ENCODE measurements around the gene TTC28.
"Not testable (repeated sequence)": the region's sequence is repeated elsewhere in the genome, so short reads cannot be mapped to it uniquely, and the experiment has no call there.

The TTC28 gene

DNA sequence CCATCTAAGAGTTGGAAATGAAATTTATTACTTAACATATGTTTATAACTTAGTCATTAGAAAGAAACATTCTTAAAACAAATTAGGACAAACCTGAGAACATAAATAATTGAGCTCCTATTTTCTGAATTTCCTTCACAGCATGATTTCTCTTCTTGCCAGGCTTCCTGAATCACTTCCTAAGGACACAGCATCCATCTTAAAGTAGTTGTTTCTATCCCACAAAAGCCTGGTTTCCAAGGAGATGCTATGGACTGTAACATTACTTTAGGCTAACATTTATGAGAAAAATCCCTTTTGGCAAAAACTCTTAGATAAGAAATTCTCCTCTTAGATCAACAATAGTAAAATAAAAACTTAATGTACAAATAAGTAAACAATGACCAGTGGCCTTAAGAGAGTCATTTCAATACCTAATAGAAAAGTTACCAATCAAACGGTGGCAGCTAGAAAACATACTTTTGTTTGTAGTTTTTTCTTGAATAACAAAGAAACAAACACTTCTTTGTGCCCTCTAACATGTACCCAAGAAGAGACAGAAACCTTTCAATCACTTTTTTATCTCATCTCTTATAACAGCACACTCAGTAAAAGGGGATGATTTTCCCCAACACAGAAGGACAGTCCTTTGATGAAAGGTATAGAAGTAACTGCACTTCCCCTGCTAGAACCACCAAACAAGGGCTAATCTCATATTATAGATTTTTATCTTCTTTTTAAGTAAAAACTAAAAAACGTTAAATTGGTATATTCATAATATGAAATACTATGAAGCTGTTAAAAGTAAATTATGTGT lies 74.5 kb downstream of the TTC28 start:
- no peak for DNase-seq (ENCODE audit: low read depth in 3 of 3)

DNA sequence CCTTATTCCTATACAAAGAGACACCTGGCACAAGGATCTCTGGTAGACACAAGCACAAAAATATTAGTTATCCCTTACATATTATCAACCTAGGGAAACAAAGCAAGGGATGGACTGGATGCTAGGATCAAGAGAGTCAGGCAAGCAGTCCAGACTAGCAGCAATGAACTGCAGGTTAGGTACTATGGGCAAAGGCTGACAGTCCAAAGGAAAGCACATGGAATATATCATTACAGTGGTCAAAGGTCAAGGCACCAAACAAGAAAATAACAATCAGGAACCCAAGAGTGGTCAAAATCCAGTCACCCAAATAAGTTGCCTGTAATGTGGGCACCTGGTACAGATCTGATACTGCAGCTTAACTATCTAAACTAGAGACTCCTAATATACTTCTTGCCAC lies 77.7 kb downstream of the TTC28 start:
- DNase-seq (ENCODE audit: low read depth in 3 of 3): no peak

DNA sequence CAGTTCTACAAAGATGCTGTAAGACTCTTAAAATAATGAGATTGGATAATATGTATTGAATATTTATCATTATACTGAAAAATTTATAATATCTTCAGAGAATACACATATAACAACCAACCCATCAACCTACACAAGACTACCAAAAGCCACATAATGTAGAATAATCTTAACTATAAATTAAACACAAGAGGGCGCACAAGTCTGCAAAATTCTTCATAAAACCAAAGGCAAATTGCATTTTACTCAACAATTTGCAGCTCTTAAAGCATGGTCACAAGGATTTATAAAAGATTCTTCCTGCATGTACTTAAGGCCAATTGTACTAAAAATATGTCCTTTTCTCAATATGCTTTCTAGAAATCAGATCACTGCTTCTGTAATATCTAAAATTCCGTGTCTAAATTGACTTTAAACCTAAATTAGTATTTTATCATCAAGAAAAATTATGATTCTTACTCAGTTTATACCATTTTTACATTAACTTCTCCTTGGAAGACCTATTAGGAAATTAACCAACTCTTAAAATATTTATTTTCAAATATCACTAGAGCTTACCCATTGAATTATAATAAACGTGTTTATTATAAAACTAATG lies 79.0 kb downstream of the TTC28 start:
- DNase-seq (ENCODE audit: low read depth in 3 of 3): no peak

DNA sequence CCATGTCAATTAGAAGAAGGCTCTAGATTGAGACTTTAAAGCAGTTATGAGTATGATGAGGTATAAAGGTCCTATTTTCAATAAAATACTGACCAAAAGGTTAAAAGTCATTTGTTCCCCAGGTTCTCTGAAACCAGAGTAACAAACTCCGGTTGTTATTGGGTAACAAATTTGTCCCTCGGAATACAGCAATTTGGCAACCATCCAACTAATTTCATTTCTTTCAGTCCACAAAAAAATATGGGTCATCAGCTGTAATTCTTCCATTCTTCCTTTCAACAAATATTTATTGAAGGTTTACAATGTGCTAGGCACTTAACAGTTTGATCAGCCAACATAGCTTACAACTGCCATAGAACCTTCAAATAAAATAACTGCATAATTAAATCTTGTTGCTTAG lies 79.9 kb downstream of the TTC28 start:
- no peak for DNase-seq (ENCODE audit: low read depth in 3 of 3)

DNA sequence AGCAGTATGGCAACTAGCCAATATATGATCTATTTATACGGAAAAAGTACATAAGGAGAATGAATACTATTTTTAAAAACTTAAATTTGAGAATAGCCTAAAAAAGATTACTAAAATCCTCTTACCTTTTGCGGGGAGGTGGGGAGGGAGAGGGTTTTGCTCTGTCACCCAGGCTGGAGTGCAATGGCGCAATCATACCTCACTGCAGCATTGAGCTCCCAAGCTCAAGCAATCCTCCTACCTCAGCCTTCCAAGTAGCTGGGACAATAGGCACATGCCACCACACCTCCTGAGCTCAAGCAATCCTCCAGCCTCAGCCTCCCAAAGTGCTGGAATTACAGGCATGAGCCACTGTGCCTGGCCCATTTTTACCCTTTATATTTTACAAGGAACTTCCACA lies 82.0 kb downstream of the TTC28 start:
- no peak for DNase-seq (ENCODE audit: low read depth in 3 of 3)

DNA sequence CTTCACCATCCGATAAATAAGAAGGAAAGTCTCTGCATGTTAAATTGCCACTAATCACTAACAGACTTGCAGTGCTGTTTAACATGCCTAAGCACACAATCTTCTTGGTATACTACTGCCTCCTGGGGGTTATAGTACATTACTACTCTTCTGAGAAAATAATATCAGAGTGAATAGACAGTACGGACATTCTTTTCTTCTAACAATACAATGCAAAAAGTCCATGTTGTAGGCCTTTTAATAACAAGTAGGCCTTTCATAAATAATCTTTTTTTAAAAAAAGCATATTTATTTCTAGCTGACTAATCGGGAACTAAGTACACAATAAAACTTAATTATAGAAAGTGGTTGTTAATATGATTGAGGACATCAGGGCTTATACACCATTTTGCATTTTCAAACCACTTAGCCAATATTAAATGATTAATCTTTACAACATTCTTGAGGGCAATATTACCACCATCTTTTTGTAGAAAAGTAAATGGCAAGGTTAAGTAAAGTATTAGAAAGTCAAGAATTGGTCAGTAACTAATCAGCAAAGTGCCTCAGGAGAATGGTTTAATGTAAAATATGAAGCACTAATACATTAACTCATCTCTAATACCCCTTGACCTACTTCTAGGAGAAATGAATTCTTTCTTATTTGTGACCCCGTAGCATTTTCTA lies 84.7 kb downstream of the TTC28 start:
- no peak for DNase-seq (ENCODE audit: low read depth in 3 of 3)

DNA sequence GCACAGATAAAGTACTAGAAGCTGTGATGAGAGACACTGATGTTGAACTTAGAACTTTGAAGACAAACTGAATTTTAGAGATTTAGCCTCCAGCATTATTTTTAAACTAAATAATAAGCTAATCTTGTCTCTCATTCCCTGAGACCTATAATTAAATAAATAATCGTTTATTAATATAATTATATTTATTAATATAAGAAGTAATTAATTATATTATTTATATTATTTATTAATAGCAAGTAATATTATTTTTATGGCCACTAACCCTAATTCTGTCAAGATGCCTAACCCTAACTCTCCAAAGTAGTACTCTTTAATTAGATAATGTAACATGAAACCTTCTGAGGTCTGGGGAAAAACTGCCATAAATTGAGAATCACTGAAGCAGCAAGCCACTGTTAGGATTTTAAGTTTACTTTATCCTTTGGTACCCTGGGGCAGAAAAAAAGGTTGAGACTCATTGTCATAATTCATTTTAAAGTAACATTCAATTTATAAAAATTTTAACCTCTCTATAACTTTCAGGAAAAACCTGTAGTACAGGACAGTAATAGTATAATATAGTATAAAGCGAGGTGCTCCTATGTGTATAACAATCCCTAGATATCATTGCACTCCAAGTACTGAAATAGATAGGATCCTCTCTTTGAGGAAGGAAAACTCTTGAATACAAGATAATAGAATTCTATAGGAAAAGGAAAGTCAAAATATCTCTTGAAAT lies 85.4 kb downstream of the TTC28 start:
- DNase-seq (ENCODE audit: low read depth in 3 of 3): no peak

DNA sequence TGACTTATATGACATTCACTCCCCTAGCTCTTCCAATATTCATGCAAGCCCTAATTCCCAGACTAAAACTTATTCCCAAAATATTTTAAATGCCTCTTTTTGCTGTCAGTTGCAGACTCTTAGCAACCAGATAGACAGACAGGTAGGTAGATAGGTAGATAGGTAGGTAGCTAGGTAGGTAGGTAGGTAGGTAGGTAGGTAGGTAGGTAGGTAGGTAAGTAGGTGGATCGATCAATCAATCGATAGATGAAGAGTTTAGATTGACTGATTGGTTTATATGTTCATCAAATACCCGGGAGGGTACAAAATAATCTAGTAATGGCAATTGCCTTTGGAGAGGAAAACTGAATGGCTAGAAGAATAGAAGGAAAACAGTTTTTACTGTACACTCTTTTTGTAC lies 86.3 kb downstream of the TTC28 start:
- DNase-seq (ENCODE audit: low read depth in 3 of 3): no peak

DNA sequence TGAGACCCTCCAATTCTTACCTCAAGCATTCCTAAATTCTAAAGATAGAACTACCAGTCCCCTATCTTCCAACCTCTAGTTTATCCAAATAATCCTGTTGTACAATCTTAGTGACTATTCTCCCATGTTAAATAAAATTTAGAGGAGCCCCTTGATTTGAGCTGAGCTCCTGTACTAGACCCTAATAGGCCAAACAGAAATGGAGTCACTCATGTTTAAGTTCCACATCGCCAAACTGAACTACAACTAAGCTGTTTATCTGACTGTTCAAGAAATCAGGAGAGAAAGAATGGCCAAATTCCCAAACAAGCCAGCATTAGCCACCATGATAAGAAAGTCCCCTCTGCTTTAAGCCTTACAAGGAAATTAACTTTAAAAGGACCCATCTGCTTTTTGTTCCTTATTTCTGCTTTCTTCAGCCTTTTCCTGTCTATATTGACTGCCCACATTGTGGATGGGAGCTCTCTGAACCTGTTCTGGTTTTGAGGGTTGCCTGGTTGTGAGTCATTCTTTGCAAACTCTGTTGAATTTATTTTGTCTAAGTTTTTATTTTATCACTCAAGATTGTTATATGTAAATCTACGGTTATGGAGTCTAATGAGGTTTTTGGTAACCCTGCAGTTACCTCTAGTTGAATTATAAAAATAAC lies 90.4 kb downstream of the TTC28 start:
- DNase-seq (ENCODE audit: low read depth in 3 of 3): no peak

DNA sequence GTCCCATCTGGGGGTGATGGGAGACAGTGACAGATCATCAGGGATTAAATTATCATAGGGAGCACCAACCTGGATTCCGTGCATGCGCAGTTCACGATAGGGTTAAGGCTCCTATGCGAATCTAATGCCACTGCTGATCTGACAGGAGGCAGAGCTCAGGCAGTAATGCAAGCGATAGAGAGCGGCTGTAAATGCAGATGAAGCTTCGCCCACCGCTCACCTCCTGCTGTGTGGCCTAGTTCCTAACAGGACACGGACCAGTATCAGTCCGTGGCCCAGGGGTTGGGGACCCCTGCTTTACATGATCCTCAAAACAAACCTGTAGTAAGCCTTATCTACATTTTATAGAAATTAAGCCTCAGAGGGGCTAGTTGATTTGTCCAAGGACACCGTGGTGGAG lies 94.3 kb downstream of the TTC28 start:
- DNase-seq (ENCODE audit: low read depth in 3 of 3): no peak

DNA sequence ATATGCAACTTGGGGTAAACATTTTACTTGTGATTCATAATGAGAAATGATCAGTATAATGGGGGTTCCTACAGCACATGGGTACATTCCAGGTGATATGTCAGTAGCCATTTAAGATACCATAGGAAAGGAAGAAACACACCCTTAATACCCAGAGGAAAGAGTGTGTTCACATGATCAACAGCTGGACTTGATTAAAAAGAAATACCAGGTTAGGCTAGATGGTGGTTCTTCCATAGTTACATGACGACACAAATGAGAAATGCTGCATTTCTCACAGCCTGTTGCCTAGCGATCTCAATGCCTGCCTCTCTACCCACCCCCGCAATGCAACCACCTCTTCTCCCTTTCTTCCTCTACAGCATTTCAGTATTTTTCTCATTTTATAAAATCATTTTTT lies 96.8 kb downstream of the TTC28 start:
- no peak for DNase-seq (ENCODE audit: low read depth in 3 of 3)

DNA sequence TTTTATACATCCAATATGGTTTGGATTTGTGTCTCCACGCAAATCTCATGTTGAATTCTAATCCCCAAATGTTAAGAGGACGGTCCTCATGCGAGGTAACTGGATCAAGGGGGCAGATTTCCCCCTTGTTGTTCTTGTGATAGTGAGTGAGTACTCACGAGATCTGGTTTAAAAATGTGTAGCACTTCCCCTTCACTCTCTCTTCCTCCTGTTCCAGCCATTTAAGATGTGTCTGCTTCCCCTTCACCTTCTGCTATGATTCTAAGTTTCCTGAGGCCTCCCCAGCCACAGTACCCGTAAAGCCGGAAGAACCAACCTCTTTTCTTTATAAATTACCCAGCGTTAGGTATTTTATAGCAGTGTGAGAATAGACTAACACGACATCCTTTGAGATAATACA lies 98.6 kb downstream of the TTC28 start:
- no peak for DNase-seq (ENCODE audit: low read depth in 3 of 3)

DNA sequence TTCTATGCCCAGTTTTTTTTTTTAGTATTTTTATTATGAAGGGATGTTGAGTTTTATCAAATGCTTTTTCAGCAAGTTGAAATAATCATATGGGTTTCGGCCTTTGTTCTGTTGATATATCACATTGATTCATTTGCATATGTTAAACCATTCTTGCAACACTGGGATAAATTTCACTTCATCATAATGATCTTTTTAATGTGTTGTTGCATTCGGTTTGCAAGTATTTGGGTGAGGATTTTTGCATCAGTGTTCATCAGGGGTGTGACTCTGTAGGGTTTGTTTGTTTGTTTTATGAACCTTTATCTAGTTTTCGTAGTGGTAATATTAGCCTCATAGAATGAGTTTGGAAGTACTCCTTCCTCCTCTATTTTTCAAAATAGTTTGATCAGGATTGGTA lies 103.5 kb downstream of the TTC28 start:
- DNase-seq (ENCODE audit: low read depth in 3 of 3): no peak

DNA sequence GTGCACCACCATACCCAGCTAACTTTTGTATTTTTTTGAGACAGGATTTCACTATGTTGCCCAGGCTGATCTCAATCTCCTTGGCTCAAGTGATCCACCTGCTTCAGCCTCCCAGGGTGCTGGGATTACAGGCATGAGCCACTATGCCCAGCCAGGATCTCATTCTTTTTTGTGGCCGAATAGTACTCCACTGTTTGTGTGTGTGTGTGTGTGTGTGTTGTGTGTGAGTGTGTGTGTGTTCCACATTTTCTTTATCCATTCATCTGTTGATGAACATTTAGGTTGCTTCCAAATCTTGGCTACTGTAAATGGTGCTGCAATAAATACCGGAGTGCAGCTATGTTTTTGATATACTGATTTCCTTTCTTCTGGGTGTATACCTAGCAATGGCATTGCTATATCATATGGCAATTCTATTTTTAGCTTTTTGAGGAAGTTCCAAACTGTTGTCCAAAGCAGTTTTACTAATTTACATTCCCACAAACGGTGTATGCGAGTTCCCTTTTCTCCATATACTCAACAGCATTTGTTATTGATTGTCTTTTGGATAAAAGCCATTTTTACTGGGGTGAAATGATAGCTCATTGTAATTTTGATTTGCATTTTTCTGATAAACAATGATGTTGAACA lies 105.4 kb downstream of the TTC28 start:
- DNase-seq (ENCODE audit: low read depth in 3 of 3): no peak

DNA sequence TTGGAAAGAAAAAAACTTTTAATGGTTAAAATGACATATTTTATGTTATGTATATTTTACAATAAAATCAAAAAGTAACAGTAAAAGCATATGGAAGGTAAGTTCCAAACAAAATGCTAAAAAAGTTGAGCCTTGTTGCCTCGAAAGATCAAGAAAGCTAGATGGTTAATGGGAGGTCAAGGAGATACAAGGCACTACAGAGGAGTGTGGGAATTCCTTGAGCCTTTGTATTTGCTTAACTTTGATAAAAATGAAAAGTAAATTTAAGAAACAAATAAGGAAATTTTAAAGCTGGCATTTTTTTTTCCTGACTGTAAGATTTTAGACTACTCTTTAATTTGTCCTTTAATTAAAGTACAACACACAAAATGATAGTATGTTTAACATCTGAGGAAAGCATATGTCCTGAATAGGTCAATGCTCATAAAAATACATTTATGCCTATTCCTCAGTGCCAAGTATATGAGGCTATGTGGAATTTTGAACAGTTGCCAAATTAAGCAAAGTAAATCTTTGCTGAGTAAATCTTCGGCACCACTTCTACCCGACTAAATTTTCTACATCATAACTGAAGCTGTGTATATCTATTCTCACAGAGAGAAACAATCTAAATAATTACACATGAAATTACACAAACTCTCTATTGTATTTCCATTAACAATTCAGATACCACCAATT lies 108.8 kb downstream of the TTC28 start:
- no peak for DNase-seq (ENCODE audit: low read depth in 3 of 3)

DNA sequence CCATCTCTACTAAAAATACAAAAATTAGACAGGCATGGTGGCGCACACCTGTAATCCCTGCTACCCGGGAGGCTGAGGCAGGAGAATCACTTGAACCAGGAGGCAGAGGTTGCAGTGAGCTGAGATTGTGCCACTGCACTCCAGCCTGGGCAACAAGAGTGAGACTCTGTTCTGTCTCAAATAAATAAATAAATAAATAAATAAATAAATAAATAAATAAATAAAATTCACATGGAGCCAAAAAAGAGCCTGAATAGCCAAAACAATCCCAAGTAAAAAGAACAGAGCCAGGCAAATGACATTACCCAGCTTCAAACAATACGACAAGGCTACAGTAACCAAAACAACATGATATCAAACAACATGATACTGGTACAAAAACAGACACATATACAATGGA lies 110.7 kb downstream of the TTC28 start:
- not testable (repeated sequence) for DNase-seq (ENCODE audit: low read depth in 3 of 3)

DNA sequence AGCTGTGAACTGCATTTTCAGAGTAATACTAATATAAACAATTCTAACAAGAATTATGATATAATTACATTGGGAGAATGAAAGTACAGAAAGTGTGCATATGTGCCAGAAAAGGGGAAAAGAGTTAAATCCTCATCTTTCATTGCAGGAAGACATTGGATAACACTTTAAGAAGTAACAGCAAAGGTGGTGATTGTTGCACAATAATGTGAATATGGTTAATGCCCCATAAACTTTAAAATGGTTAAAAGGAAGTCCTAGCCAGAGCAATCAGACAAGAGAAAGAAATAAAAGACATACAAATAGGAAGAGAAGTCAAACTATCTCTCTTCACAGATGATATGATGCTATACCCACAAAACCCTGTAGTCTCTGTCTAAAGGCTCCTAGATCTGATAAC lies 111.5 kb downstream of the TTC28 start:
- DNase-seq (ENCODE audit: low read depth in 3 of 3): no peak

DNA sequence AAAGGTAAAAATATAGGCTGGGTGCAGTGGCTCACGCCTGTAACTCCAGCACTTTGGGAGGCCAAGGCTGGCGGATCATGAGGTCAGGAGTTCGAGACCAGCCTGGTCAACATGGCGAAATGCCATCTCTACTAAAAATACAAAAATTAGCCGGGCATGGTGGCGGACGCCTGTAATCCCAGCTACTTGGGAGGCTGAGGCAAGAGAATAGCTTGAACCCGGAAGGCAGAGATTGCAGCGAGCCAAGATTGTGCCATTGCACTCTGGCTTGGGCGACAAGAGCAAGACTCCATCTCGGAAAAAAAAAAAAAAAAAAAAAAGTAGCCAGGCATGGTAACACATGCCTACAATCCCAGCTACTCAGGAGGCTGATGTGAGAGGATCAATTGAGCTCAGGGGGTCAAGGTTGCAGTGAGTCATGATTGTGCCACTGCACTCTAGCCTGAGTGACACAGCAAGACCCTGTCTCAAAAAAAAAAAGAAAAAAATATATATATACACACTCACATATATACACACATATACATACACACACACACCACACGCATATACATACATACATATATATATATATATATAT lies 112.6 kb downstream of the TTC28 start:
- not testable (repeated sequence) for DNase-seq (ENCODE audit: low read depth in 3 of 3)

DNA sequence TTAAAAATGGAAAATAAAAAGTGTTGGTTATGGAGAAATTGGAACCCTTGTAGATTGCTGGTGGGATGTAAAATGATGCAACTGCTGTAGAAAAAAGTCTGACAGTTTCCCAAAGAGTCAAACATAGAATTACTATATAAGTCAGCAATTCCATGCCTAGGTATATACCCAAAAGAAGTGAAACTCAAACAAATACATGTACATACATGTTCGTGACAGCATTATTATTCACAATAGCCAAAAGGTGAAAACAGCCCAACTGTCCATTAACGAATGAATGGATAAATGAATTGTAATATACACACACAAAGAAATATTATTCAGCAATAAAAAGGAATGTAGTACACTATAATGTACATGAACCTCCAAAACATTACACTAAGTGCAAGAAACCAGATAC lies 116.0 kb downstream of the TTC28 start:
- no peak for DNase-seq (ENCODE audit: low read depth in 3 of 3)

DNA sequence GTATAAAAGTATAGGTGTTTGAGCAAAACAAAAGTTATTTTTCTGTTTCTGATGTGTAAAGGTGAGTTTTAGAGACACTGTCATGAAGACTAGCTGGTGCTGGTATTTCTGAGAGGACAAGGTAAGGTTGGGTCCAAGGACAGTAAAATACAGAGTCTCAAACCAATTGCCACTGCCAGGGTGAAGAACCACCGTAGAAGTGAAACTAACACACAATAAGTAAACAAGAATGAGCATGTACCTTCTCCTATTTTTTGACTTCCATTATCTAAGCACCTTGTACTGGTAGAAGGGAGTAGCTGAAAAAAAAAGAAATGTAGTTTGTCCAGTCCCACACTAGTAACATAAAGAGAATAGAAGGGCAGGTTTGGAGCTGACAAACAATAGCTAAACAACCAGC lies 117.3 kb downstream of the TTC28 start:
- no peak for DNase-seq (ENCODE audit: low read depth in 3 of 3)

DNA sequence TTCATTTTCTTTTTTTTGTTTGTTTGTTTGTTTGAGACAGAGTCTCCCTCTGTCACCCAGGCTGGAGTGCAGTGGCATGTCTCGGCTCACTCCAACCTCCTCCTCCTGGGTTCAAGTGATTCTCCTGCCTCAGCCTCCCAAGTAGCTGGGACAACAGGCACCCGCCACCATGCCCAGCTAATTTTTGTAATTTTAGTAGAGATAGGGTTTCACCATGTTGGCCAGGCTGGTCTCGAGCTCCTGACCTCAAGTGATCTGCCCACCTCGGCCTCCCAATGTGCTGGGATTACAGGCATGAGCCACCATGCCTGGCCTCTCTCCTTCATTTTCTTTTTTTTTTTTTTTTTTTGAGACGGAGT lies 118.9 kb downstream of the TTC28 start:
- not testable (repeated sequence) for DNase-seq (ENCODE audit: low read depth in 3 of 3)
